Neural cell (in vitro differentiated cells): ENCODE data around the gene JPH2. TPM values are rescaled to one million over a fixed set of nuclear protein-coding genes. Genes with fewer than 3 reads are reported as not detected.

Source experiments
- H2AFZ ChIP-seq: fragments of 200-600, 300-800 bp; sonication (generic), shearing (Covaris generic); 2 replicates; pipeline ENCODE4 v1.6.0; 2014; ENCODE audit warnings: low read depth, mild to moderate bottlenecking, antibody characterized with exemption, low read length, moderate library complexity
- H3F3A ChIP-seq: fragments of 200-600 bp; shearing (Covaris generic); 2 replicates; pipeline ENCODE4 v1.6.1; 2016; ENCODE audit warnings: mild to moderate bottlenecking, moderate library complexity, mixed read lengths, antibody characterized with exemption, low read length; ENCODE audit not compliant: insufficient read depth, poor library complexity, severe bottlenecking
- H3K27ac ChIP-seq: fragments of 200-600, 300-800 bp; sonication (generic), shearing (Covaris generic); 2 replicates; pipeline ENCODE4 v1.5.1; 2014; ENCODE audit warnings: mild to moderate bottlenecking, low read length, moderate library complexity
- H3K27me3 ChIP-seq: fragments of 300-800, 200-600 bp; sonication (generic), shearing (Covaris generic); 2 replicates; pipeline ENCODE4 v1.6.0; 2014; ENCODE audit warnings: mild to moderate bottlenecking, low read depth, low read length, moderate library complexity; ENCODE audit not compliant: insufficient read depth
- H3K36me3 ChIP-seq: fragments of 300-800, 200-600 bp; sonication (generic), shearing (Covaris generic); 2 replicates; pipeline ENCODE4 v1.5.1; 2014; ENCODE audit warnings: mild to moderate bottlenecking, antibody characterized with exemption, low read length, moderate library complexity; ENCODE audit not compliant: insufficient read depth
- H3K4me2 ChIP-seq: fragments of 300-800, 200-600 bp; sonication (generic), shearing (Covaris generic); 2 replicates; pipeline ENCODE4 v1.6.0; 2014; ENCODE audit warnings: mild to moderate bottlenecking, low read length
- H3K4me3 ChIP-seq: fragments of 300-800, 200-600 bp; sonication (generic), shearing (Covaris generic); 2 replicates; pipeline ENCODE4 v1.5.1; 2014; ENCODE audit warnings: mild to moderate bottlenecking, low read length, moderate library complexity
- H3K79me2 ChIP-seq: fragments of 200-600 bp; shearing (Covaris generic); replicated peaks from 2 replicates; pipeline ENCODE4 v1.6.0; 2014; ENCODE audit warnings: mild to moderate bottlenecking, low read length, moderate library complexity; ENCODE audit not compliant: insufficient read depth
- H3K9ac ChIP-seq: fragments of 300-800, 200-600 bp; sonication (generic), shearing (Covaris generic); 2 replicates; pipeline ENCODE4 v1.6.1; 2016; ENCODE audit warnings: mild to moderate bottlenecking, low read length, mixed read lengths
- H3K9me2 ChIP-seq: fragments of 200-600 bp; shearing (Covaris generic); 2 replicates; pipeline ENCODE4 v1.6.1; 2016; ENCODE audit warnings: mild to moderate bottlenecking, low read length, mixed read lengths; ENCODE audit not compliant: insufficient read depth
- H3K9me3 ChIP-seq: fragments of 200-600, 300-800 bp; sonication (generic), shearing (Covaris generic); 2 replicates; pipeline ENCODE4 v1.6.1; 2016; ENCODE audit warnings: mild to moderate bottlenecking, mixed run types, low read length, moderate library complexity, mixed read lengths
- H4K20me1 ChIP-seq: fragments of 200-600 bp; shearing (Covaris generic); 2 replicates; pipeline ENCODE4 v1.6.1; 2016; ENCODE audit warnings: mild to moderate bottlenecking, mixed run types; ENCODE audit not compliant: insufficient read depth
- CTCF ChIP-seq: fragments of 450-650 bp; IDR thresholded peaks from 2 replicates; pipeline ENCODE4 v1.5.1; 2014; ENCODE audit warnings: antibody characterized with exemption, mild to moderate bottlenecking, moderate library complexity; ENCODE audit not compliant: poor library complexity, severe bottlenecking
- EP300 ChIP-seq: fragments of 450-650 bp; conservative IDR thresholded peaks from 2 replicates; pipeline ENCODE4 v1.6.1; 2014; ENCODE audit warnings: antibody characterized with exemption, mild to moderate bottlenecking, moderate library complexity; ENCODE audit not compliant: poor library complexity, severe bottlenecking
- EZH2 ChIP-seq: fragments of 200-600, 300-800 bp; shearing (Covaris generic), sonication (generic); IDR thresholded peaks from 2 replicates; pipeline ENCODE4 v1.6.1; 2014; ENCODE audit warnings: antibody characterized with exemption, low read length, borderline replicate concordance, mild to moderate bottlenecking; ENCODE audit not compliant: insufficient read depth, poor library complexity, severe bottlenecking
- MXI1 ChIP-seq: fragments of 450-650 bp; conservative IDR thresholded peaks from 2 replicates; pipeline ENCODE4 v1.6.1; 2014; ENCODE audit warnings: antibody characterized with exemption, mild to moderate bottlenecking; ENCODE audit not compliant: poor library complexity, severe bottlenecking
- POLR2AphosphoS5 ChIP-seq: IDR thresholded peaks from 2 replicates; pipeline ENCODE4 v1.6.1; 2012
- RAD21 ChIP-seq: fragments of 450-650 bp; conservative IDR thresholded peaks from 2 replicates; pipeline ENCODE4 v1.6.1; 2014; ENCODE audit warnings: antibody characterized with exemption, mild to moderate bottlenecking, moderate library complexity
- REST ChIP-seq: IDR thresholded peaks from 2 replicates; pipeline ENCODE4 v1.6.1; 2012; ENCODE audit warnings: borderline replicate concordance
- SMC3 ChIP-seq: fragments of 450-650 bp; conservative IDR thresholded peaks from 2 replicates; pipeline ENCODE4 v1.6.1; 2014; ENCODE audit warnings: antibody characterized with exemption, mild to moderate bottlenecking, moderate library complexity; ENCODE audit not compliant: poor library complexity
- TAF1 ChIP-seq: IDR thresholded peaks from 2 replicates; pipeline ENCODE4 v1.6.1; 2012; ENCODE audit warnings: low read depth
- polyA plus RNA-seq: library from polyadenylated mRNA; depleted of rRNA; stranded (reverse); fragments of >200 nt; gene quantifications from 2 replicates; pipeline ENCODE4 v1.2.3, GENCODE V29; 2014

The JPH2 gene
- polyA plus RNA-seq, 1 donor from 2014 or later, result not detected

GRCh38 chr20:44111712-44112335 lies 75.2 kb downstream of the JPH2 start:
- Histone ChIP-seq H3K9me2 (no peaks in the 10 kb centered on the region), H3K4me2 (no peak overlapping the region), H3K27ac (no peak overlapping the region), H2AFZ (no peak overlapping the region), H3K9ac (no peak overlapping the region), H3K4me3 (no peak overlapping the region), H3F3A (no peaks in the 10 kb centered on the region), H3K36me3 (no peaks in the 10 kb centered on the region), H3K27me3 (no peaks in the 10 kb centered on the region), H3K79me2 (no peaks in the 10 kb centered on the region), H4K20me1 (no peaks in the 10 kb centered on the region), H3K9me3 (peaks cover 4% of the 10 kb centered on the region)
- TF ChIP-seq SMC3, result no peak
- TF ChIP-seq REST, result no peak
- TF ChIP-seq CTCF, result no peak
- no peak for TF ChIP-seq RAD21
- TF ChIP-seq MXI1, result no peak
- no peak for TF ChIP-seq EZH2
- no peak for TF ChIP-seq TAF1
- TF ChIP-seq EP300, result no peak
- TF ChIP-seq POLR2AphosphoS5, result no peak

- Histone ChIP-seq H2AFZ (no peak overlapping the region), H3K79me2 (no peaks in the 10 kb centered on the region), H3K4me3 (no peak overlapping the region), H4K20me1 (no peaks in the 10 kb centered on the region), H3F3A (no peaks in the 10 kb centered on the region), H3K9me3 (peaks cover 4% of the 10 kb centered on the region), H3K9ac (no peak overlapping the region), H3K4me2 (no peak overlapping the region), H3K36me3 (no peaks in the 10 kb centered on the region), H3K27me3 (no peaks in the 10 kb centered on the region), H3K27ac (no peak overlapping the region), H3K9me2 (no peaks in the 10 kb centered on the region)
- TF ChIP-seq SMC3 (no peak), MXI1 (no peak), RAD21 (no peak), TAF1 (no peak), EP300 (no peak), POLR2AphosphoS5 (no peak), CTCF (no peak), EZH2 (no peak), REST (no peak)
Observed at GRCh38 chr20:44110816-44111568, 76.0 kb downstream of the JPH2 start.
